OCI-LY1 (cell line): ENCODE data around the gene MLLT1.

Source experiments
- EZH2 ChIP-seq: fragments of 200-600 bp; sonication (generic), shearing (Covaris generic); IDR thresholded peaks from 2 replicates; pipeline ENCODE4 v1.8.0; 2017; ENCODE audit warnings: borderline replicate concordance, mixed run types, mild to moderate bottlenecking, antibody characterized with exemption, low read length, moderate library complexity, mixed read lengths
- TF ChIP-seq, protein P1 (sequence below): fragments of 200-600 bp; sonication (generic), shearing (Covaris generic); IDR thresholded peaks from 2 replicates; pipeline ENCODE4 v1.5.1; 2017; ENCODE audit warnings: mild to moderate bottlenecking, antibody characterized with exemption, low read length, moderate library complexity, mixed read lengths

DNA sequence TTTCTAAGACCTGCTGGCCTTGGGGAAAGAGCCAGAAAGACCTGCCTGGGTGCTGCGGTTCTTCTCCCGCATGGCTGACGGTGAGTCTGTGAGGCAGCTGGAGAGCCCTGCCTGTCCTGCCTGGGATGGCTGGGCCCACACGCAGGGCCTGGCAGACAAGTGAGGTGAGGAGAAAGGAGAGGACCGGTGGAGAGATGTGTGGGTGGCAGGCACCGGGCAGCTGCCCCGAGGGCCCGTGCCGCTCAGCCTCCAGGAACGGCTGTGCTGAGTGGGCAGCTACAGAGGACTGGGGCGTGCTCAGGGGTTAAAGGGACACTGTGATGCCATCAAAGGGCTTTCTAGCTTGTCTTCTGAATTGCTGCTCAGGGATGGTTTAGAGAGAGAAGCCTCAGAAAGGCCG lies 53.8 kb downstream of the MLLT1 start:
- TF ChIP-seq, protein P1, sequence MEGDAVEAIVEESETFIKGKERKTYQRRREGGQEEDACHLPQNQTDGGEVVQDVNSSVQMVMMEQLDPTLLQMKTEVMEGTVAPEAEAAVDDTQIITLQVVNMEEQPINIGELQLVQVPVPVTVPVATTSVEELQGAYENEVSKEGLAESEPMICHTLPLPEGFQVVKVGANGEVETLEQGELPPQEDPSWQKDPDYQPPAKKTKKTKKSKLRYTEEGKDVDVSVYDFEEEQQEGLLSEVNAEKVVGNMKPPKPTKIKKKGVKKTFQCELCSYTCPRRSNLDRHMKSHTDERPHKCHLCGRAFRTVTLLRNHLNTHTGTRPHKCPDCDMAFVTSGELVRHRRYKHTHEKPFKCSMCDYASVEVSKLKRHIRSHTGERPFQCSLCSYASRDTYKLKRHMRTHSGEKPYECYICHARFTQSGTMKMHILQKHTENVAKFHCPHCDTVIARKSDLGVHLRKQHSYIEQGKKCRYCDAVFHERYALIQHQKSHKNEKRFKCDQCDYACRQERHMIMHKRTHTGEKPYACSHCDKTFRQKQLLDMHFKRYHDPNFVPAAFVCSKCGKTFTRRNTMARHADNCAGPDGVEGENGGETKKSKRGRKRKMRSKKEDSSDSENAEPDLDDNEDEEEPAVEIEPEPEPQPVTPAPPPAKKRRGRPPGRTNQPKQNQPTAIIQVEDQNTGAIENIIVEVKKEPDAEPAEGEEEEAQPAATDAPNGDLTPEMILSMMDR, result no peak
- TF ChIP-seq EZH2, result no peak
